Naive thymus-derived CD8-positive, alpha-beta T cell (primary cell): ENCODE data around the gene DDI1. TPM values are rescaled to one million over a fixed set of nuclear protein-coding genes. Genes with fewer than 3 reads are reported as not detected.

Experiments used
- ATAC-seq, 2 donors: fragments of 150-1000 bp; cut with Tn5 transposase in 1 of 2; sonication (Bioruptor Pico), chemical (Tn5 transposase) in 1 of 2; 1 replicate in 1 of 2; 2 replicates in 1 of 2; pipeline ENCODE4 v1.10.0; 2021; ENCODE audit warnings: mild to moderate bottlenecking in 2 of 2, moderate library complexity in 2 of 2
- POLR2A ChIA-PET: fragments of 350-600 bp; sonication (Branson Sonifier 250); formaldehyde crosslinking; loops from one replicate; lab custom pipeline; 2021; ENCODE audit warnings: antibody characterized with exemption; lab: Charles Lee
- DNase-seq, 10 donors: peaks; one replicate each; pipeline versions ENCODE4 v3.0.0 to v3.0.0-alpha.2; 2020 to 2022
- H3K27ac Mint-ChIP-seq, 10 donors: one replicate each; pipeline ENCODE4 v1.8.0; 2020 to 2022; ENCODE audit warnings: mild to moderate bottlenecking in 10 of 10, mixed read lengths in 10 of 10, moderate library complexity in 4 of 10, inconsistent platforms in 1 of 10
- H3K27me3 Mint-ChIP-seq, 5 donors: one replicate each; pipeline ENCODE4 v1.8.0; 2021 to 2022; ENCODE audit warnings: mixed read lengths in 5 of 5
- H3K36me3 Mint-ChIP-seq, 3 donors: one replicate each; pipeline ENCODE4 v1.8.0; 2020 to 2022; ENCODE audit warnings: mixed read lengths in 3 of 3, mild to moderate bottlenecking in 2 of 3, inconsistent platforms in 1 of 3
- H3K4me1 Mint-ChIP-seq, 4 donors: one replicate each; pipeline ENCODE4 v1.8.0; 2021 to 2022; ENCODE audit warnings: mixed read lengths in 4 of 4
- H3K4me3 Mint-ChIP-seq, 10 donors: one replicate each; pipeline ENCODE4 v1.8.0; 2020 to 2022; ENCODE audit warnings: mild to moderate bottlenecking in 10 of 10, mixed read lengths in 10 of 10, moderate library complexity in 6 of 10, inconsistent platforms in 1 of 10
- H3K9me3 Mint-ChIP-seq, 9 donors: one replicate each; pipeline ENCODE4 v1.8.0; 2020 to 2022; ENCODE audit warnings: mixed read lengths in 9 of 9, mild to moderate bottlenecking in 3 of 9, inconsistent platforms in 1 of 9, moderate library complexity in 1 of 9
- polyA plus RNA-seq, 3 donors: library from polyadenylated mRNA; unstranded; fragments of 300-500 nt; fragmentation: Illumina TruSeq; gene quantifications; one replicate each; pipeline ENCODE4 v1.2.3, GENCODE V29; 2021
- total RNA-seq, 8 experiments: library from RNA in 2 of 8; stranded (reverse) in 2 of 8; gene quantifications; one replicate each; pipeline ENCODE4 v1.2.3 and lab custom pipeline; 2021 to 2026

DDI1 gene
- total RNA-seq: not detected
- under 1 TPM in 1 of 3 donors, not detected in 2; 0.07 TPM for polyA plus RNA-seq
- total RNA-seq (lab: John Stamatoyannopoulos, UW): 0 reads per million in 6 experiments

DNA sequence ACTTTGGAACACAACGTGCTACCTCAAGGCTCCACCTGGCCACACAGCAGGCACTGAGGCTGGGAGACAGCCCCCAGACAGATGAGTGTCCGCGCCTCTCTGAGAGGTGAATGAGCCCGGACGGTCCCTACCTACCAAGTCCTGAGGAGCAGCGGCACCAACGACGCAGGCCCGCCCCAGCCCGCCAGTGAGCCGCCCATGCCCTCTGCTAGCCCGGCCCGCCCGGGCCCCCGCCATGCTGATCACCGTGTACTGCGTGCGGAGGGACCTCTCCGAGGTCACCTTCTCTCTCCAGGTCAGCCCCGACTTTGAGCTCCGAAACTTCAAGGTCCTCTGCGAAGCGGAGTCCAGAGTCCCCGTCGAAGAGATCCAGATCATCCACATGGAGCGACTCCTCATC is at the start of gene DDI1:
Gene DDI1 (plus strand): TSS at position 53 of the 400 bp plus-strand sequence. CDS start 183 bp downstream, at position 236.
- no peaks in the 10 kb centered on the region for H3K36me3 Mint-ChIP-seq
- H3K27ac Mint-ChIP-seq: no peak within 1 kb of the TSS
- ATAC-seq (no peak), DNase-seq (no peak)
- no peaks in the 10 kb centered on the region for H3K4me1 Mint-ChIP-seq
- peaks cover 0 to 3% (median 0%) of the 10 kb centered on the region in 9 donors for H3K9me3 Mint-ChIP-seq
- H3K4me3 Mint-ChIP-seq: no peak within 1 kb of the TSS
- H3K27me3 Mint-ChIP-seq: peaks cover 0 to 3% (median 0%) of the 10 kb centered on the region in 5 donors
- POLR2A ChIA-PET: no interaction called here

DNA sequence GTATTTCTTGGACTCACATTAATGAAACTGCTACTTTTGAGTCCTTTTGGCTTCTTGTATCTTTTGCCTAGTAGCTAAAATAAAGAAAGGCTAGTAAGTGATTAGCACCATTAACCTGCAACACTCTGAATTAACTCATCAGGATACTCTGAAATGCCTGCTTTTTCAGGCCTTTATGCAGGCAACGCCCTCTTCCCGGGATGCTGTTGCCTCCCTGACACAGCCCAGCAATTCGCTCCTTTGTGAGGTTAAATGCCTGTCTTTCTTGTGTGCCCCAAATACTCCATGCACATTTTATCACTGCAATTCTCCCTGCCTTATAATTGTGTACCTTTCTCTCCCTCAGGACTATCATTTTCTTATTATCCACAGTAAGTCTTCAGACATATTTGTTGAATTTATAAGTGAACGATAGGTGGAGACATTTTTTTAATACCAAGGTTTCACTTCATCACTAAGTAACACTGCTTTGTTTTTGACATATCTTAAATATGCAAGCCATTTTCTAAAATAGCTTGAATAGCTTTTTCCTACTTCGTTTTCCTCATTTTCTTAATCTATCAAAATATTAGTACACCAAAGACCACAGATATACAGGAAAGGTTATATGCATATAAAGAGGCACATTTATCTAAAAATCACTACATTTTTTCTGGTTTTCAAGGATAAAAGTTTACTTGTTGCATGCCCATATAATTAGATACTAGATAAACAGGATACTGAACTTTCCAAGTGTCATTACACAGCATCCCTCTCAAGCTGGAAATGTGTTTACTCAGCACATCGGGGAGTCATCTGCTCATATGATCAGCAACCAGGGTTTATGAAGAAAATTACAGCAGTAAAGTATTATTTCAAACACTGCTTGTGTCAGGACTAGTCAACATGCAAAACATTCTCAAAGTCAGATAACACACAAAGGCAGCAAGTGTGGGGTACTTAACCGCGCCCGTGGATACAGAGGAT is 48.5 kb upstream of the DDI1 start:
- Mint-ChIP-seq H3K4me3 (no peak overlapping the region), H3K27me3 (peaks cover 0 to 5% (median 0%) of the 10 kb centered on the region in 5 donors), H3K4me1 (no peaks in the 10 kb centered on the region), H3K27ac (no peak overlapping the region), H3K36me3 (no peaks in the 10 kb centered on the region), H3K9me3 (peaks cover 0 to 18% (median 0%) of the 10 kb centered on the region in 9 donors)
- POLR2A ChIA-PET: no interaction called here
- DNase-seq (no peak), ATAC-seq (no peak)

- H3K9me3 Mint-ChIP-seq: peaks cover 0 to 18% (median 0%) of the 10 kb centered on the region in 9 donors
- peaks cover 0 to 5% (median 0%) of the 10 kb centered on the region in 5 donors for H3K27me3 Mint-ChIP-seq
- POLR2A ChIA-PET: no interaction called here
- no peak overlapping the region for H3K4me3 Mint-ChIP-seq
- no peak overlapping the region for H3K27ac Mint-ChIP-seq
- H3K4me1 Mint-ChIP-seq: no peaks in the 10 kb centered on the region
- no peak for ATAC-seq
- H3K36me3 Mint-ChIP-seq: no peaks in the 10 kb centered on the region
- DNase-seq: no peak
Measured at GRCh38 chr11:103988595-103988969, 47.9 kb upstream of the DDI1 start.

DNA sequence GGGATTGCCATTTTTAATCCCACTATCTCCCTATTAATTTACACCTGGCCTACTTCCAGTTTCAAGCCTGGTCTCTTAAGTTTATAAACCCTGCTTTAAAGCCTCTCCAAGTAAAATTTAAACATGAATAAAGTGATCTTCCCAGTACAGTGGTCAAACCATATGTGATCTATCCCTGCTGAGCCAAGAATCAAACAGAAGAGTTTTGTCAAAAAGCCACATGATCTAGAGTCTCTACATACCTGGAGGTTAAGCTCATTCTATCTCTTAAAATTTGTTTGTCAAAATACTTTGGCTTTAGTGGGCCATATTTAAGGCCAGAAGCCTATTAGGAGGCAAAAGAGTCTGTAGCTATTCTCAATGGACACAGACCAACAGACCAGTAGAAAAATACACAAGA is 42.9 kb upstream of the DDI1 start:
- Mint-ChIP-seq H3K9me3 (no peaks in the 10 kb centered on the region), H3K27me3 (peaks cover 0 to 5% (median 0%) of the 10 kb centered on the region in 5 donors), H3K36me3 (no peaks in the 10 kb centered on the region), H3K27ac (no peak overlapping the region), H3K4me3 (no peak overlapping the region), H3K4me1 (no peaks in the 10 kb centered on the region)
- ATAC-seq (no peak), DNase-seq (no peak)
- POLR2A ChIA-PET: no interaction called here

- no peak for DNase-seq
- POLR2A ChIA-PET: no interaction called here
- Mint-ChIP-seq H3K27me3 (peaks cover 0 to 5% (median 0%) of the 10 kb centered on the region in 5 donors), H3K4me1 (no peaks in the 10 kb centered on the region), H3K4me3 (no peak overlapping the region), H3K36me3 (no peaks in the 10 kb centered on the region), H3K9me3 (no peaks in the 10 kb centered on the region), H3K27ac (no peak overlapping the region)
- no peak for ATAC-seq
Measured at GRCh38 chr11:103994094-103994493, 42.3 kb upstream of the DDI1 start.

DNA sequence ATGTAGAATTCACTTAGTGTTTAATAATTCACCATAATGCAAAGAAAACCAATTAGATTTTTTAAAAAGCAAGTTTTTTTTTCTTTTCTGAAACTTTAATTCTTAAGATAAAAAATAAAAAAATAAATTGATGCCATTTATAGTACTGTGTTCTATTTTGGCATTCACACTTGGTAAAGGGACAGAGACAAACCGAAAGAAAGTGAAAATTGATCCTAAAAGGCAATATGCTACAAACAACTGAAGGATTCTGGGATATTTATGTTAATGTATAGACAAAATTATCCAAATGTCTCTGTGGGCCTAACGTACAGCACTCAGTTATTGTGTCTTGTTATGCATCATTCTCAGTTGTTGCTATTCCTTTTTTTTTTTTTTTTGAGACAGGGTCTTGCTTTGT is 41.9 kb upstream of the DDI1 start:
- DNase-seq (no peak), ATAC-seq (no peak)
- Mint-ChIP-seq H3K27ac (no peak overlapping the region), H3K27me3 (peaks cover 0 to under 1% (median 0%) of the 10 kb centered on the region in 5 donors), H3K9me3 (no peaks in the 10 kb centered on the region), H3K4me3 (no peak overlapping the region), H3K4me1 (no peaks in the 10 kb centered on the region), H3K36me3 (no peaks in the 10 kb centered on the region)
- POLR2A ChIA-PET: no interaction called here

- Mint-ChIP-seq H3K27ac (no peak overlapping the region), H3K36me3 (no peaks in the 10 kb centered on the region), H3K4me3 (no peak overlapping the region), H3K9me3 (no peaks in the 10 kb centered on the region), H3K4me1 (no peaks in the 10 kb centered on the region), H3K27me3 (no peaks in the 10 kb centered on the region)
- DNase-seq: no peak
- POLR2A ChIA-PET: no interaction called here
- no peak for ATAC-seq
Measured at GRCh38 chr11:103995896-103996295, 40.5 kb upstream of the DDI1 start.

DNA sequence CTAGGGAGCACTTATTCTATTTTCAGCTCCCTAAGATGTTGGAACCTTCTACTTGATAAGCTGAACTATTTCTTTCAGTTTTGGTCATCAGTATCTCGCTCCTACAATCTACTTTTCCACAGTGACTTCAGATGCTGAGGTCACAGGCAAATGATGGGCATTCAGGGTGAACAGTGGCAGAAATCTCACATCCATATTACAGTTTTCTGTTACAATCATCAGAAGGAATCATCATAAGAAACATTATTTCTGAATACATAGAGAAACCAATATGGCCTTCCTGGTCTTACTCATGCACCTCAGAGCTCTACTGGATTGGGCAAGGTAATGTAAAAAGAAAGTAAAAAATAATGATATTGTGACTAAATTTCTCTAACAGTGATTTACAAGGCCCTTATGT is 39.4 kb upstream of the DDI1 start:
- ATAC-seq: no peak
- no peak overlapping the region for H3K4me3 Mint-ChIP-seq
- H3K36me3 Mint-ChIP-seq: no peaks in the 10 kb centered on the region
- no peak for DNase-seq
- H3K27ac Mint-ChIP-seq: no peak overlapping the region
- no peaks in the 10 kb centered on the region for H3K27me3 Mint-ChIP-seq
- POLR2A ChIA-PET: no interaction called here
- no peaks in the 10 kb centered on the region for H3K4me1 Mint-ChIP-seq
- no peaks in the 10 kb centered on the region for H3K9me3 Mint-ChIP-seq

DNA sequence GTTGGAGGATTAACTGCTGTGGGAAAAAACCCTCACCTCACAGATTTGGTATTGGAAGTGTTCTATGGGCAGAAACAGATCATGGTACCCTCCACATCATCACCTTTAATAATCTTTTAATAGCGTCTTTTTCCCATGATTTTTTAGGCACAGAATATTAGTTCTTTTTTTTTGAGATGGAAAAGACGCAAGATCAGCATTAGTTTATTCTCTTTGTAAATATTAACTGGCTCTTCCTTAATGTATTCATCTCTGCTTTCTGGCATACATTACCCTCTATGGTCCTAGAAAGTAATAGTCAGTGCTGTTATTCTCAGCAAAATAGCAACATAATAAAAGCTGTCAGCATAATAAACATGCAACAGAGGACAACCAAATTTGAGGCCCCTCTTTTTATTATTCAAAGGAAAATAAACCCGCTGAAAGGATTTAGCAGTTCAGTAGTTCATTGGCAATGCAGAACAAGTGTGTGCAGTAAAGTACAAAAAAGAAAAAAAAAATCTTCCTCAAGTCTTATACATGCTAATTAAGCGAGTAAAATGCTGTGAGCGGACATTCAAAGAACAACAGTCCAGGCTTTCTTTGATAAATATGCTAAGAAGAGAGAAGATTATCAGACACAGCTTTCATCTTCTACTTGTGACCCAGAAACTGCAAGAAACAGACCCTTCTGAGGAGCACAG is 37.5 kb upstream of the DDI1 start:
- DNase-seq (no peak), ATAC-seq (no peak)
- POLR2A ChIA-PET: no interaction called here
- no peaks in the 10 kb centered on the region for H3K27me3 Mint-ChIP-seq
- no peaks in the 10 kb centered on the region for H3K4me1 Mint-ChIP-seq
- no peaks in the 10 kb centered on the region for H3K9me3 Mint-ChIP-seq
- H3K27ac Mint-ChIP-seq: no peak overlapping the region
- no peaks in the 10 kb centered on the region for H3K36me3 Mint-ChIP-seq
- no peak overlapping the region for H3K4me3 Mint-ChIP-seq

- Mint-ChIP-seq H3K4me3 (no peak overlapping the region), H3K9me3 (no peaks in the 10 kb centered on the region), H3K4me1 (no peaks in the 10 kb centered on the region), H3K27me3 (no peaks in the 10 kb centered on the region), H3K27ac (no peak overlapping the region), H3K36me3 (no peaks in the 10 kb centered on the region)
- POLR2A ChIA-PET: no interaction called here
- DNase-seq (no peak), ATAC-seq (no peak)
Measured at GRCh38 chr11:104000798-104001197, 35.6 kb upstream of the DDI1 start.

- H3K4me3 Mint-ChIP-seq: no peak overlapping the region
- H3K27me3 Mint-ChIP-seq: peaks cover 0 to 4% (median 0%) of the 10 kb centered on the region in 5 donors
- no peaks in the 10 kb centered on the region for H3K36me3 Mint-ChIP-seq
- H3K4me1 Mint-ChIP-seq: no peaks in the 10 kb centered on the region
- H3K27ac Mint-ChIP-seq: no peak overlapping the region
- POLR2A ChIA-PET: no interaction called here
- no peaks in the 10 kb centered on the region for H3K9me3 Mint-ChIP-seq
- ATAC-seq (no peak), DNase-seq (no peak)
Measured at GRCh38 chr11:104001561-104002056, 34.8 kb upstream of the DDI1 start.

DNA sequence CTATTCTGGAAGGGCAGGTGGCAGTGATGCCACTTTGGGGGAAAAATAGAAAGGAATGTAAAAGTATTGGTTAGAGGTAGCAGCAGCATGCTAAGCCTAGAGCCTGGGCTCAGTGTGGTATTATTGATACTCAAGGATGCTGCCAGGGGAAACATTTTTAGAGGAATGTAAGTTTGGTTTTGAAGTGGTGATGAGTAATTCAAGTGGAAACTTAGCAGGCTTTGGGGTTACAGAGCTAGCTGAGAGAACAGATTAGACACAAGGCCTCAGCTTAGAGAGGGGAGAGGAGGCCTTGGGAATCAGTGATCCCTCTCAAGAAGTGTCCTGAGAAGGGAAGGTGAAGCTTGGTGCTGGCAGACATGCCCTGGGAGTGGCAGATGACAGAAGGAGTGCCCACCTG is 32.9 kb upstream of the DDI1 start:
- H3K9me3 Mint-ChIP-seq: no peaks in the 10 kb centered on the region
- H3K27me3 Mint-ChIP-seq: peaks cover 0 to 5% (median 0%) of the 10 kb centered on the region in 5 donors
- H3K36me3 Mint-ChIP-seq: no peaks in the 10 kb centered on the region
- no peak for ATAC-seq
- no peak for DNase-seq
- H3K4me1 Mint-ChIP-seq: no peaks in the 10 kb centered on the region
- H3K4me3 Mint-ChIP-seq: no peak overlapping the region
- POLR2A ChIA-PET: no interaction called here
- H3K27ac Mint-ChIP-seq: no peak overlapping the region

DNA sequence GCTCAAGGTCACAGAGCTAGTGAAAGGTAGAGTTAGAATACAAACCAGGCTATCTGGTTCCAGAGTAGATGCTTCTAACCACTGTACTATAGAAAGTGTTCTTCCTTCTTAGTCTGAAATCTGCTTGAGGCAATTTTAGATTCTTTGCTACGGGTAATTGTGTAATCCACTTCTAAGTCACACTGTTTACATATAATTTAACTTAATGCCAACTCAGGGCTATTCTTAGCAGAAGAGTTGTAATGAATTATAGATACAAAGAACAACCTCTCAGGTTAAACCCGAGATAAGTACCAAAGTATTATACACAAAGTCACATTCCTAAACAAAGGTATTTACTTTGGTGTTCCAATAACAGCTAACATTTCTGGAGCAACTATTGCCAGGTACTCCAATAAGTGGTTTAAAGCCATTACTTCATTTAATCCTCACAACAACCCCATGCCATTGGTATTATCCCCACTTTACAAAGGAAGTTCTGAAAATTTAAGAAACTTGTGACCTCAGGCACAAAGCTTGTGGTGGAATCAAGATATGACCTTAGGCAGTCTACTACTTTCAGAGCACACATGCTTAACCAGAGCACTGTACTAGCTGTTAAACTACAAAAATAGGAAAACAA is 31.1 kb upstream of the DDI1 start:
- H3K4me1 Mint-ChIP-seq: no peaks in the 10 kb centered on the region
- peaks cover 0 to 5% (median 0%) of the 10 kb centered on the region in 5 donors for H3K27me3 Mint-ChIP-seq
- H3K36me3 Mint-ChIP-seq: no peaks in the 10 kb centered on the region
- H3K4me3 Mint-ChIP-seq: no peak overlapping the region
- POLR2A ChIA-PET: no interaction called here
- ATAC-seq: no peak
- H3K9me3 Mint-ChIP-seq: peaks cover 0 to 2% (median 0%) of the 10 kb centered on the region in 9 donors
- no peak for DNase-seq
- no peak overlapping the region for H3K27ac Mint-ChIP-seq
